ENCODE measurements around the gene DPP10.

DPP10 gene

GRCh38 chr2:115208493-115209164 lies 766.2 kb downstream of the DPP10 start:
- no peak overlapping the region for H3K27ac ChIP-seq
- TF ChIP-seq CTCF (conservative IDR thresholded peaks at IDR 0.05): no peak

DNA sequence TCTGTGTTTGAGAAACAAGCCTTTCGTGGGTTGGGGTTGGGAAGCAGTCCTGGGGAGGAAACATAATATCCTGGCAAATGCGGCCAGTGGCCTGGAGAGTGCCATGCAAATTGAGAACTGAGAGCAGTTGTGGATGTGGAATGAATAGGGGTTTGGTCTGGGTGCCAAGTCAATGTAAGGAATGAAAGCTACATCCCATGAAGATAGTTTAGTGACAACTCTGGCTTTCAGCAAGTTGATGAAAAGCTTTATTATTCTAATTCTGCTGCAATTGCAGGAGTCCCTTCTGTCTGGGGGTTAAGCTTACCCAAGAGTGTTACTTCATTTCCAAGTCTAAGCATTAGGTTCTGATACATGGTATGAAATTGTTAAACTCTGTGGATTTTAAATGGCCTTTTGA lies 771.6 kb downstream of the DPP10 start:
- H3K27ac ChIP-seq: no peak overlapping the region
- TF ChIP-seq CTCF (conservative IDR thresholded peaks at IDR 0.05): no peak
- no peak for TF ChIP-seq ZFX (IDR thresholded peaks at IDR 0.05)

- TF ChIP-seq ZFX (IDR thresholded peaks at IDR 0.05): no peak
- no peak for TF ChIP-seq CTCF (conservative IDR thresholded peaks at IDR 0.05)
- H3K27ac ChIP-seq: no peak overlapping the region
Measured at GRCh38 chr2:115219296-115219695, 776.9 kb downstream of the DPP10 start.

- no peak overlapping the region for H3K27ac ChIP-seq
- TF ChIP-seq CTCF (conservative IDR thresholded peaks at IDR 0.05): no peak
Measured at GRCh38 chr2:115234186-115234585, 791.7 kb downstream of the DPP10 start.

DNA sequence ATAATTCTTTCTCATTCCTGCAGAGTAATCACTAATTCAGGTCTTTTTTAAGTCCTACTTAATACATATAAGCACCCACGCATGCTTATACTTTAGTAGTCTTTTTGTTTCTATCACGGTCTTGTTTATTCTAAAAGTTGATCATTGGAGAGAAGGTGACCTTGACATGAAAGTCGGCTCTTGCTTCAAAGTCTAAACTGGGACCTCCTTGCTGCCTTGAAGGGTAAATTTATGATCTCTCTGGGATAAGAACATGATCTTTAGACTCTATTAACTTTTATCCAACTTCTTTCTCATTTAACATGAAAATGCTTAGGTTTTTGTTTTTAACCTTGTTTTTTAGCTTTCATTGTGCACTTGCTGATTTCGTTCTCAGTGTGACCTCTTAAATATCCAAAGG lies 792.3 kb downstream of the DPP10 start:
- no peak overlapping the region for H3K27ac ChIP-seq
- TF ChIP-seq CTCF (conservative IDR thresholded peaks at IDR 0.05): no peak
- TF ChIP-seq ZFX (IDR thresholded peaks at IDR 0.05): no peak

DNA sequence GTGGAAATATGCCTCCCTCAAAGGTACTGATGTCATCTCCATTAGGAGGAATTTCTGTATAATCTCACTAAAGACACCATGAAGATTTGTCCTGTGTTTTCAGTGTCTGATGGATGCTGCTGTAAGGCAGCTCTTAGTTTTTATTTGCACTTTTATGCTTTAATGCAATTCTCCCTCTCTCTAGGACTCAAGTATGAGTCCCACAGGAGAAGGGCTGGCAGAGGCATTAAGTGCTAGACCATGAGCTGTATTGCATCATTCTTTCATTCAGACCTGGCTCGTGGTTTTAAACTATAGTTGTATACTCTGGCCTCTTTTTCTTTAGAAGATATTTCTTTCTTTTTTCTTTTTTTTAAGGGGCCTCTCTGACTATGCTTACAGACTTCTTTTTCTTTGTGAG lies 805.6 kb downstream of the DPP10 start:
- H3K27ac ChIP-seq: no peak overlapping the region
- no peak for TF ChIP-seq CTCF (conservative IDR thresholded peaks at IDR 0.05)
- no peak for TF ChIP-seq ZFX (IDR thresholded peaks at IDR 0.05)

GRCh38 chr2:115277366-115277765 lies 834.9 kb downstream of the DPP10 start:
- TF ChIP-seq ZFX (IDR thresholded peaks at IDR 0.05) (no peak), CTCF (conservative IDR thresholded peaks at IDR 0.05) (no peak)
- no peak overlapping the region for H3K27ac ChIP-seq

Measured in C4-2B (cell line).